ENCODE data around the gene GLCCI1.

GLCCI1 gene

DNA sequence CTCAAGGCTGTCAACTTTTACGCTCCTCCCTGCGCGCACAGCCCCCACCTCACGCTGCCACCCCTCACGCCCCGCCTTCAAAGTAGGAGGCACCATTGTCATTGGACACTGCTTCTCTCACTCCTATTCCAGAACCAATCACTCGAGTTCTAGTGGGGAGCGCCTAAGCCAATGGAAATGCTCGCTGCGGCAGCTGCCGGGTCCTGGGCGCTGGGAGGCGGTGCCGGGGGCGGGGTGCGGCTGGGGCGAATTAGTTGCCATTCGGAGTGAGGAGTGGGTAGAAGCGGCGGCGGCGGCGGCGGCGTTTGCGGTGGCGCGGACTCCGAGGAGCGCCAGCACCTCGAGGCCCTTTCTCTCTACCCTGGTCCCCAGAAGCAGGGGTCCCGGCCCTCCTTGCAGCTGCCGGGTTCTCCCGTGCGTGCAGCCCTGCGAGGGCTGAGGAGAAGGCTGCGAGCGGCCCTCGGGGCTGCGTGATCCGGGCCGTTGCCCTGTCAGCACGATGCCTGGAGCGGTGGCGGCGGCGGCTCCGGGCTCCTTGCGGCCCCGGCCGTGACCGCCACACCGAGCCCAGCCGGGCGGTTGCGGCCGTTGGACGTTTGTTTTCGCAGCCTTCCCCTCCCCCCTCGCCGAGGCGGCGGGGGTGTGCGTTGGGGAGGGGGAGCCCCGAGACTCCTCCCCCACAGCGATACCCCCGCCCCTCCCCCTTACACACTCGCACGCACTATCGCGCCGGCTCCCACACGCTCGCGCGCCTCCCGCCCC is at the start of gene GLCCI1:
GLCCI1 (plus strand) TSS at position 253 of the 762 bp plus-strand sequence. CDS start 555 bp downstream, outside the sequence.
- peak; percentile 96 for DNase-seq

DNA sequence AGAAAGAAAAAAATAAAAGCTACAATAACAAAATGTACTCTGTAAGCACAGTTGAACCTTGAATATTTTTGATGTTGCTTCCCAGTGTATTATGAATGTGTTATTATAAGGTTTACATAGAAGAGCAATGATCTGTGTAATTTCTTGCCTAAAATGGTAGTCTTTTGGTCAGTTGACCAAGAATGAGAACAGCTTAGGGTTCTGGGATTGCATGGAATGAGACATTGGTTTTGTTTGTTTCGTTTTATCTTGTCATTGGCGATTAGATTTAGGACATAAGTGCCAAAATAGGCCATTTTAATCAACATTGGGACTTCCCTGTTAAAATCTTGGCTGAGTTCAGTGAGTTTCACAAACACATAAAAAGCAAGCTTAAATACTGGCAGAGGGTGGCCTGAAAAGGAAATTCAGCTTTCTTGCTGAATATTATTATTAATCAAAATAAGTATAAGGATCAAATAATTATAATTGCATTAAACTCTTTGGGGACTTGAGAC is 49.1 kb upstream of the GLCCI1 start:
- no peak for DNase-seq

DNA sequence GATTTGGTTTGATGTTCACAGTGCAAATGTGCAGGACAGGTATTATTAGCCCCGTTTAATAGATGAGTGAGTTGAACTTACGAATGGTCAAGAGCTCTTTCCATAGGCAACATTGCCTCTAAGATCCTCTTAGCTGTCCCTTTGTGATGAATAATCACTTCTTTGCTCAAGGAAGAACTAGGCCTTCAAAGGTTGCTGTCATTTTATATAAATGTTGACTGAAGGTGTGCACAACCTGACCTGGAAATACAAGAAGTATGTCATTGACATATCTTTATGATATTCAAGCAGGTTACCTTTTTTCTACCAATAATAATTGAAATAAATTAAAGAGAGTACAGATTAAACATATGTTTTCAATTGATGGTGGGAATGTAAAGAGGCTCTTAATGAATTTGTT is 48.5 kb upstream of the GLCCI1 start:
- no peak for DNase-seq

DNA sequence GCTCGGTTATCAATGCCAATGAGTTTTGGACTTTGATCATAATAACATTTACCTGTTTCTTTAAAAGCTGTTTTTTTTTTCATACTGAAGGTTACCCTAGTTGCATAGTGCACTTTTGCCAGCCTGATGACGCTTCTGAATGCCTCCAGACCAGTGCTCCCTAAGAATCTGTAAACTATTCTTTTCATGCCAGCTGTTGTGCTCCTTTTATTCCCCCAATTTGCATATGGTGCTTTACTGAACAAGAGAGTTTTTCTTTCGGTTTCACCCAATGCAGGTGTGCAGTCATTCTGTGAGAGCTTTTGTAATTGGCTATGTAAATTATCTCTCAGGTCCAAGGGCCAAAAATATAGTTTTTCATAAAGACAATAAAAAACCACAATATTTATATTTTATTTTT is 48.1 kb upstream of the GLCCI1 start:
- DNase-seq: no peak

DNA sequence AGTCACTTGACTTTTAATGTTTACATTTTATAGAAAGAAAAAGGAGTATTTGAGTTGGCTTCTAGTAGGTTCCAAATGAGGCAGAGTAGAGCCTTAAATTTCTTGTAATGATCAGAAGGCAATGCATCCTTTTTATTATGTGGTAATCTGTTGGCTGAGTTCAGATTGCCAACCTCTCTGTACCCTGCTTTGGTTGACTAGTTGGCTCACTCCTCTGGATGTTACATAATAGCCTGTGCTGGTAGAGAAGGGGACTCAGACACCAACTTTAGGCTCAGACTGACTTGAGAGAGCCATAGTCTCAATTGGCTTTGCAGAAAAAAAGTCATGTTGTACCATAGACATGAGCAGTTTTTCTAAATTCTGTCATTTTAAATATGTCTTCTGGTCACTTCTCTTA is 46.8 kb upstream of the GLCCI1 start:
- no peak for DNase-seq

DNA sequence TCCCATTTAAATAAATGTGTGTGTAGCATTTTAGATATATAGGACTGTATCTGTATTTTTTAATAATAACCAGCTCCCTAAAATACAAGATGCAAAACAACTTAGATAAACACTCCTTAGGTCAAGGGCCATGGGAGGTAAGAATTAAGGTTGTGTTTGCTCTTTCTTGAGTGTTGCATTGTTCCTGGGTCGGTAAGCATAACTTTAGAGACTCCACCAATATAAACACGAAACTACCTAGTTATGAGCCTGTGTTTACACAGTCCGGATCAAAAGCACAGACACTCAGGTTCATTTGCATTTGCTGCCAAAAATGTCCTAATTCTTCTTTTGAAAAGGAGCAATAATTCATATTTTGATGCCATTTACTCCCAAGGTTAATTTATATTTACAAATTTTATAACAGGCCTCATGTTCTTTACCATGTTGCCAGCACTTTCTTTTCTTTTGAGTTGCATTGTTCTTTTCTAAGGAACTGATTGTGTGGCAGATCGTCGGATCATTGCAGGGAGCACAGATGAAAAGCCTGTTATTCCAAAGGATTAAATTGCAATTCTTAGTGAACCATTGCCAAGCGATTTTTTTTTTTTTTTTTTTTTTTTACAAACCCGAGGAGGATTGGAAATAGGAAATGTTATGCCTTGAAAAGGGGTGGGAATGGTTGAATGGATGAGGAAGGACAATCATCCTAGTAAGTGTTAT is 45.8 kb upstream of the GLCCI1 start:
- no peak for DNase-seq

DNA sequence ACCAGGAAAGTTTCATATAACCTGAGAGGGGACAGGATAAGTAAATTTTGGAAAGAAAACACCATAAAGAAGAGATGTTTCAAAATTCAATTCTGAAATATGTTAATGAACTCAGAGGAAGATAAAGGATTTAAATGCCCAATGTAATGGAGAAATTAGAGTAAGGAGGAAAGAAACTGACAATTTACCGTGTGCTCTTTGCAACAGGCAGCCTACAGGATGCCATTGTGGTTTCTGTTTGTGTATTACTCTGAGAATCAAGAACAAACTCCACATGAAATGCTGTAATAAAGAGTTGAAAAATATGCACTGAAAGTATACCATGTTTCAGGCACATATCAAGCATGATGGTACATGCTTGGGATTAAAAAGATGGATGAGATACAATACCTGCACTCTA is 44.8 kb upstream of the GLCCI1 start:
- no peak for DNase-seq

DNA sequence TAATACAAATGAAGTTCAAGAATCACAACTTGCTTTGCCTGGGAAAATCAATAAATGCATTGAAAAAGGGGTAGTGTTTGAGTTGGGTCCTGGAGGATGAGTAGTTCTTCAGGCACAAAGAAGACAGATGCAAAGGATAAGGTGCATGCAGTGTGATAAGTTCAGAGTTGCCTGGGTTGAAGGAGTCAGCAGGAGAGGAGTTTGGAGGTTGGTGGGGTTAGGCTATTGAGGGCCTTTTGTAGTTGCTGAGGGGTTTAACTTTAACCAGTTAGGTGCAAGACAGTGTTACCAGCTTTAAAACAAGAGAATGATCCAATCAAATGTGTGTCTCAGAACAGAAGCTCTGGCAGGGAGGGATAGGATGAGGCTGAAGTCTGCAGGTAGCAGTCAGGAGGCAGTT is 44.3 kb upstream of the GLCCI1 start:
- DNase-seq: no peak

DNA sequence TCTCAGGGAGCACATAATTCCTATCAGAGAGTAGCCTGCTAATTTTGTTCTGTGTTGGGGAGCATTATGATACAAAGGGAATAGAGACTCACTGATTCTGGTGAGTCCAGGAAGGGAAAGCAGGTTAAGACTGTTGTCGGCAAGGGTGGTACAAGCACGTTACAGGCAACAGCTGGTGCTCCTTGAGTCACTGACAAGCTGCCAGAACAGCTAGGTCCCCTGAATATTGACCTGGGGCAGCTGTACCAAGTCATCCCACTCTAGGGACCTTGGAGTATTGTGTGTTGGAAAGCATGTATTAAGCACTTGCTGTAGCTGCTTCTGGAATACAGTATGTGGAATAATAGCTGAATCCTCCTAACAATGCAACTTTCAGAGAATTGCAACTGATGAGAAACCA is 37.0 kb upstream of the GLCCI1 start:
- no peak for DNase-seq

DNA sequence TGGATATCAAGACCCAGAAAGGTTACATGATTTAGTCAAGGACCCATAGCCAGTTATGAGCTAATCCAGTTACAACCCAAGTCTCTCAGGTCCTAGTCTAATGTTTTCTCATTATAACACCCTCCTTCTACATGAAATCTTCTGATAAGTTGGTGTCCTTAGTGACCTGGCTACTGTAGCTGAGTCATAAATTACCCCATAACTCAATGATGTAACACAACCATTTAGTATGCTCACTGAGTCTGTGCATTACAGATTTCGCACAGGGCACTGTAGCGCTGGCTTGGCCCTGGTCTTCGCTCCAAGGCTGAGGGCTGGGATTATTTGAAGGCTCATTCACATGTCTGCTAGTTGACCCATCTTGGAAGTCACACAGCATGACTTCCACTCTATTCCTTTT is 36.0 kb upstream of the GLCCI1 start:
- DNase-seq: peak; percentile 1

DNA sequence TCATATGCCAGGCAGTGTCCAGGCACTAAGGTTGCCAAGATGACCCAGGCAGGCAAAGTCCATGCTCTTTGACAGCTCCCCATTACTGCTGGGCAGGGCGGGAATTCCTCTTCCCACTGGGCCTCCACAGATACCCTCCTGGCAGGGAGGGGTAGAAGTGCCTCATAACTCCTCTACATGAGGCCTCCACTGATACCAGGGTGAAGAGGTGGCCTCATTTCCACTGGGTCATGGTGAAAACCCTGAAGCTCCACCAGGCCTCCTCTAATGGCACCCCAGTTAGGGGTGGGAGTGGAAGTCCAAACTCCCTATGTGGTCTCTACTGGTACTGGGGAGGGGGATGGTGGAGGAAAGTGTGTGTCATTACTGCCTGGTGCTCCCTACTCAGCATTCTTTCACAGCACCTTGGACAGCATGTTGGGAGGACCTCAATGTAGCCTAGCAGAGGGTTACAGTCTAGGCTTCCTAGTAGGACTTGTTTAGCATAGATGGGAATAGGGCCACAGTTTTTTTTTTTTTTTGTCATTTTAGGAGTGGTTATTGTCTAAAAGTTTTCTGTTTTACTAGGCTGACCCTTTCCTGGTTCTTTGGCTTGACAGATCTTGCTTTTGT is 34.6 kb upstream of the GLCCI1 start:
- DNase-seq: no peak

DNA sequence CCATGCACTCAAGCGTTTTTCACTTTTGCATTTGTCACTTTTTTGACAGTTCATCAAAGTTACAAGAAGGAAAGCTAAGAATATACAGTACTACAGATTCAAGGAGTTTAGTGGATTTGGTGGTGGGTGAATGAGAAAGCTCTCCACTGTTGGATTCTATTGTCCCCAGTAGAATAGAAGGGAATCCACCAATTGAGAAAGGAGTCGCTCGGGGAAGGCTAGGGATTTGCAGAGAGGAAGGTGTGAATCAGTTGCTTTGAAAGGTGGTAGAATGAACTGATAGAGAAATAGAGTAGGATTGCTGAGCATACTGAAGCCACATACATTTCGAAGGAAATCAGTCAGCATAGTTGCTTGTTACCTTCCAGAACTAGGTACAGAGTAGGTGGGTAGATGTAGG is 33.7 kb upstream of the GLCCI1 start:
- no peak for DNase-seq

DNA sequence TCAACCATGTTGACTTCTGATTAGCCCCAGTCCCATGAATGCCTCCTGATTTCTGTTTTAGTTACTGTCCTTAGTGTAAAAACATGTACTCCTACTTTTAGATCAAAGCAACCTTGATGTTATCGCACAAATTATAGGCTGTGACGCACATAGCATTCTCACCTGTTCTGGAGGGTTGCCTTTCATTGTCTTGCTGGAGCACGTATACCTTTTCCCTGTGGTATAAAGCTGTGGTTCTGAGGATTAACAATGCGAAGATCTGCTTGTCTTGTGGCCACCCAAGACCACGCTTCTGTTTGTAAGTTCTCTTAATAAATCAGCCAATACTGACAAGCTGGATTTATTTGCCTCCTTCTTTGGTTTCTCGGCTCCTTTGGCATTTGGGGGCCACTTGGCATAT is 30.1 kb upstream of the GLCCI1 start:
- DNase-seq: no peak

DNA sequence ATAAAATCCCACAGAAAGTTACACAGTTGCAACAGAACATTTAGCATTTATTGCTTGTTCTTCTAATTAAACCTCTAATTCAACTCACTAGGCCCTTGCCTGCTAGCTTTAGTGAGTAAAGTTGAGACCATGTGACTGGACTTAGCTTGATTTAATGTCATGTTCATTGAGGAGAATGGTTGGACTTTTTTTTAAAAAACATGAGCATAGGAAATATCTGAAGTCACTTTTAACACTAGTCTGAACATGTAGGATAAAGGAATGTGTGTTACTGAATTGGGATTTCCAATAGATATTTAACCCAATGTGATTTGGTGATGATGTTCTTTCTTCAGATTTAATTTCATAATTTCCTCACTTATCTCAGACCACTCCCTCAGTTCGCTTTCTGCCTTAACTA is 24.6 kb upstream of the GLCCI1 start:
- DNase-seq: no peak

DNA sequence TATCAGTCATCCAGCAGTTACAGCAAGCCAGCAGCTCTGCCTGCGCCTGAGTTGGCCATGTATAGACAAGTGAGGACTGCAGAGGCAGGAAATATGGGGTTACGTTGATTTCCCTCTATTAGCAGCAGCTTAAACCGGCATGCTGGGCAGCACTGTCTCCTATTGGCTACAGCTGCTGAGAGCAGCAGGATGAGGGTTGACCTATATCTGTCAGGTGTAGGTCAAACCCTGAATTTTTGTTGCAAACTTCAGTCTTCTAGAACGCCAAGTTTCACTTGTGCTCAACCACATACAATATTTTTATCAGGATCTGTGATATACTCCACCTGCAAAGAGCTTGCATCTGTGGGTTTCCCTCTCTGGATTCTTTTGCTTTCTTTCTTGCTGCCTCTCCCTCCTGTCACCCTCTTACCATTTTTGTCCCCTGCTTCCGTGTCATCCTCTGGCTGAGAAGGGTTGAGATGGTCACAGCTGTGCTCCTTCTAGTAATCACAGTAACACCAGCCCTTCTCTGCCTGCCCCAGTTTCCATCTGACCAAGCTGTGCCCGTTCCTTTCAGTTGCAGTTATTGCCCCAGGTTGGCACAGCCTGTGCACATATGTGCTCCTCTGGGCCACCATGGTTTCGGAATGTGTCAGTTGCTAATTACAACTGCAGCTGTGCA is 23.8 kb upstream of the GLCCI1 start:
- no peak for DNase-seq

DNA sequence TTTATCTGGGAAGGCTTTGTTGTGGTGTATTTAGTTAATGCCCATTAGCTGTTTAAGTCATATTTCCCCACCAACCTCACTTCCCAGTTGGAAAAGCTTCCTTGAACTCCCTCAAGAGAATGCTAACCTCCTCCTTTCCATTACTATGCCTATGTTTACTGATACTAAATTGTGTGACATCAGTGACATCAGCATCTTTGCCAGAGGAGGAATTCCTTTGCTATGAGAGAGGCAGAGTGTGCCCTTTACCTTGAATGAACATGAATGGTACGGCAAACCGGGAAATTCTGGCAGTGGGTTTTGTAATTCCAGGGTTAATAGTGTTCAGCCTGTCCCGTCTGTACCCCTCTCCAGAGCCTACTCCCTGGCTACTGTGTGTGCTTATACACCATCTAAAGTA is 22.1 kb upstream of the GLCCI1 start:
- DNase-seq: no peak

DNA sequence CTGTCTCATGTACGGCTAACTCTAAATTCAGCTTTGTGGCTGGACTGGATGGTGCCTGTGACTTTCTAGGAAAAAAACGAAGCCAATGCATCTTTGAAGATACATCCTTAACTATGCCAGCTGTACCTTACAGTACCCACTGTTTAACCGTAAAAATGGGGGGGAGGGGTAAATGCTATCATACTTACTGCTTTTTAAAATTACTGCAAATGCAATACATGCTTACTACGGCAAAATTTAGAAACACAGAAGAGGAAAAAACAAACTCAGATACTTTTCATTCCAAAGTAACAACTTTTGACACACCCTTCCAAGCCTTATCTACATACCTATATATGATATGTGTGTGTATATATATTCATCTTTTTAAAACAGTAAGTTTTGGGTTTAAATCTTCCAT is 20.4 kb upstream of the GLCCI1 start:
- DNase-seq: no peak

DNA sequence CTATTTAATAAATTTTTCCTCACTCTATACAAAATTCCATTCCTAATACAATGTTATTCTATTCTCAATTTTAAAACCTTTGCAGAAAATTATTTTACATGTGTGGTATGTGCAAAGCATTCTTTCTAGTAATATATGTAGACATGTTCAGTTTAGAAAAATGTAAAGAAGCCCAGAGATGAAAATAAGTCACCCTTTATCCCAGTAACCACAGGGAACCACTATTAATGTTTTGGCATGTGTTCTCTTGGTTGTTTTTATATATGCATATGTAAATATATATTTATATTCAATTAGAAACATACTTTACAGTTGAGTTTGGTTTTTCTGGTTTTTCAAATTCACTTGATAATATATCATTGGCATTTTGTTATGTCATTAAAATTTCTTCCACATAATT is 14.8 kb upstream of the GLCCI1 start:
- no peak for DNase-seq

DNA sequence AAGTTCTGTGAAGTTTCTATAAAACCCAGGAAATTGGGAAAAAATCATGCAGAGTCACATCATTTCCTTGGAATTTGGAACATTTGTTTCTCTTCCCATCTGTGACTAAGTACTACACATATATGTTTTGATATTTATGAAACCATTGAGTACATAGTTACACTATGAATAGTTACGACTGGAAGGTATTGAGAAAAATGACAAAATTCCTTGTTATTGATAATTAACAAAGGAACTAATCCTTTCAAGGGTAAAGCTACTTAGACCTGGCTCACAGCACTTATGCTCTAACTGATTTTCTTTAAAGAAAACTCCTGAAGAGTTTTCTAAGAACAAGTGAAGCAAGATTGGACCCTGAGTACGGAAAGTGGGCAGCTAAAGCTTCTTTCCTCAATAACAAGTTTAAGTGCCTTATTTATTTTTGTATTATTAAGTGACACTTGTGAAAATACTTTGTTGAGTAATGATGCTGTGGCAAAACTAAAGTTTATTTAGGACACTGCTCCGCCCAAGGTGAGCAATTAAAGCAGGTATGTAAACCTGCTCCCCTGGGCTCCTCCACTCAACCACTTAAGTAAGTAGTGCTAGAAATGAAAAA is 12.0 kb upstream of the GLCCI1 start:
- no peak for DNase-seq

DNA sequence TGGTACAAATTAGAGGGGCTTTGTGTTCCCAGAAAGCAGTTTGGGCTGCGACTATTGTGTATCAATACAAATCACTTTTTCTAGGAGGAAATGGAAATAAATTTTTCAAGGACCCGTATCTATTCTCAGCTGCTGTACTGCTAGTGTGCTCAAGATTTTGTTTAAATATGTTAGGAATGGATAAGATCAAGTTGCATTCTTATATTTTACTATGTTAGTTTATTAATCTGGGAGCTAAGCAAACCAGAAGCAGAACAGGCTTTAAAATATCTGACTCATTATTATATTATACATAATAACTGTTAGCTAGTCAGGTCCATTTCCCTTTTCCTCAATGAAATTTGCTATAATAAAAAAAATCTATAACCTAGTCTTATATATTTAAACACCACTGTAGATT is 11.1 kb upstream of the GLCCI1 start:
- DNase-seq: no peak

DNA sequence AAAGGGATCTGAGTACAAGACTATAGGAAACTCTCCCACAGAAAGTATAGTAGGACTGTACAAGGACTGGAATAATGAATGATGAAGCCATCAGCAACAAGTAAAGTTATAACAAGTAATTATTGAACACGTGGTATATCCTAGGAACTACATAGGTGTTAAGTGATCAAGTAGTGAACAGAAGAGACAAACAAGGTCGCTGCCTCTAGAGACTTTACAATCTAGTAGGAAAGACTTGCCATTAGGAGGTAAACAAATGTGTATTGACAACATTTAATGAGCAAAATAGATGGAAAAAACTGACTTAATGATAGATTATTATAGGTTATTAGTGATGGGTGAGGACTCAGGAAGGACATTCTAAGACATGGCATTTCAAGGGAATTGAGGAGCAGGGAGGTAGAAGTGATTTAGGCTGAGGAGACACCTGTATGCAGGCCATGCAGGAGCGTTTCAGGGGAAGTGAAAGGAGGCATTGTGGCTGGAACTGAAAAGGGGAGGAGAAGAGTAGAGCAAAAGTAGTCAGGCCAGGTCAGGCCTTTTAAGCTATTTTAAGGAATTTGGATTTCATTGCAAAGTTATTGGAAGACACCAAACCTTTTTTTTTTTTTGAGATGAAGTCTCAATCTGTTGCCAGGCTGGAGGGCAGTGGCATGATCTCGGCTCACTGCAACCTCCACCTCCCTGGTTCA is 8.5 kb upstream of the GLCCI1 start:
- no peak for DNase-seq

DNA sequence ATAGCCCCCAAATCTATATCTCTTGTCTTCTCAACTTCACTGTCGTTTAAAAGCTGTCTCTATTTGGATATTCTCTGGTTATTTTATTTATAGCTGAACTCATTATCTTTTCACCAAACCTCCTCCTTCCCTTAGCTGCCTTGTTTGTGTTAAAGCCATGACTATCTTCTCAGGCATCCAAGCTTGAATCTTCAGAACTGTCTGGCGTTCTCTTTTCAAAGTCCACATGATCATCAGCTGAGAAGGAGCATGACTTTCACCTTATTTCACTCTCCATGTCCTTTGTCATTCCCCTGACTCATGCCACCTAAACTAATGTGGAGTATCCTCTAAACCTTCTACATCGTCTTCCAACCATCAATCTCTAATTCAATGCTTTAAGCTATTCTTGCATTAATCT is 5.7 kb upstream of the GLCCI1 start:
- DNase-seq: no peak

DNA sequence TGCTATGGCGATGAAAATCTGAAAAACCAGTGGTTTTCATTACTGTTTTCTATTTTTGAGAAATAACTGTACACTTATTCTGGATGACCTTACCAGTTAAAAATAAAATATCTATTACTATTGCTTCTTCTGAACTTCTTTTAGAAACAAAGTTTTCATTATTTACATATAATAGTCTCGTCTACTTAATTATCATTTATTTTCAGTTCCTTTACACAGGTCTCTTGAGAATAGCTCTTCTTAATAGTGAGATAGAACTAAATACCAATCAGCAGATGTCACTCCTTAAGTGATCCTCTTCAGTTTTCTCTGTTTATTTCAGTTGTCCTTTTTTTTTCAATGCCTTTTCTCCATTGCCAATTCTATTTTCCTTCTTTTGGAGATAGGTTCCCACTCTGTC is 4.3 kb upstream of the GLCCI1 start:
- DNase-seq: no peak
